NCI-H2081 (cell line): ENCODE results near the gene CFAP61.
"Not testable (repeated sequence)": the region's sequence is repeated elsewhere in the genome, so short reads cannot be mapped to it uniquely, and the experiment has no call there.

Experiments
- DNase-seq, 2 experiments: peaks; one replicate each; lab custom pipeline; 2025; lab: John Stamatoyannopoulos, UW

The CFAP61 gene, protein sequence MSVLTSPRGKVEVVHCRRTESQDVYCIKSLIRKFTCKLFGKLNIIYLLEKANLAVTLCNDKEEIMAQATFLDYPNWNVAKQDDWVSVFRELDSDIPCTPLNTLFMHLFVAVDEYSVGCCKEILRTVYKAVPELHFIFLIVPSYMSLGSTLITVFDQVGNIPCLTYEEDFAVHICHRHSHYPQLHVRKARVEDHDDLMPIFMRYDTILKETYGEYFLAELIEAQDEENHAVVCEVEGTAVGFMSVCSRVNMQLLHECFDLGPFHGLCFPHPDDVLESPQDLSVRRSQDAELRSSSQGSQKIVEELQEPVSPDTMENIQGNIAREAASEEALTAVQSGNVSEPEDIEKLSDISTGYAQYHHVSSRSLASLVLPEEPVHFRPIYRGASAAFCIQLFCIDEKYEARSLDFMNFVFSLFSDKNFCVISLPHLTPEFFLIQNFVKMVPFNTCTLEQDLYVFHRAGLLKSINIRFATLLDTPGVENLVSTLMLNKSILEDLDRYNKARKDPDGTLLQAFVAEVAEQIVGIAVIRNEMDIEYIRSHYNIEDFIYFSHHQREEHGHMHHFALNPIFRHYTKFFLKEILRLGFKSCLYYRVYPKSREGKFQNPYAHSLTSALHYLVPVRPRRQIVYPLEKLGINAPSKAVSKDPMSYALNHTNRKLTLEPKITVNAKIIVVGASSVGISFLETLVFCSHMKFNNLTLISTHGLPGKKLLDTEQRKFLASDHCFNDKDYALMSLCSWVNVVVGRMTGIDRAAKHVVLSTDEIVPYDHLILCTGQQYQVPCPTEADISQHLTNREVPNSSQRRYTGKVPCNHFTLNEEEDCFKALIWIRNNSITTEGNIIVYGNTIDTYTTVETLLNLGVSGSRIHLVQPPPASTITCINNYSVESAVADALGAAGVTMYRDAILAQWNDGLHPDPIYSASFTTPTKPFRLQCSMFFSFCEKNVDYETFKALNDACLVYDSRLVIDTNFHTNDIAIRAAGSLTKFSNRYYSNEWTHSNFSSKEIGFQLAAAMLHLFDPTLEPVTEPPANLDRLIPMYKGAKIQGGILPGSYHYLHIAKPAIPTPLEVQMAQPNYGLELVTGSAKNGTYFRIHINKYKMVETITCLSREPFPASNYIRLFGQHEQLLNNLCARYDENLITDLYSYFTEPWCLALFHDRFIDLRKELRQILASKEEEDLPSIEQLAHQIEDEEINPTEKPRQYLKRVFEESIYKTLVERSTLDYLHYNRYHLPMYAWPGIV

DNA sequence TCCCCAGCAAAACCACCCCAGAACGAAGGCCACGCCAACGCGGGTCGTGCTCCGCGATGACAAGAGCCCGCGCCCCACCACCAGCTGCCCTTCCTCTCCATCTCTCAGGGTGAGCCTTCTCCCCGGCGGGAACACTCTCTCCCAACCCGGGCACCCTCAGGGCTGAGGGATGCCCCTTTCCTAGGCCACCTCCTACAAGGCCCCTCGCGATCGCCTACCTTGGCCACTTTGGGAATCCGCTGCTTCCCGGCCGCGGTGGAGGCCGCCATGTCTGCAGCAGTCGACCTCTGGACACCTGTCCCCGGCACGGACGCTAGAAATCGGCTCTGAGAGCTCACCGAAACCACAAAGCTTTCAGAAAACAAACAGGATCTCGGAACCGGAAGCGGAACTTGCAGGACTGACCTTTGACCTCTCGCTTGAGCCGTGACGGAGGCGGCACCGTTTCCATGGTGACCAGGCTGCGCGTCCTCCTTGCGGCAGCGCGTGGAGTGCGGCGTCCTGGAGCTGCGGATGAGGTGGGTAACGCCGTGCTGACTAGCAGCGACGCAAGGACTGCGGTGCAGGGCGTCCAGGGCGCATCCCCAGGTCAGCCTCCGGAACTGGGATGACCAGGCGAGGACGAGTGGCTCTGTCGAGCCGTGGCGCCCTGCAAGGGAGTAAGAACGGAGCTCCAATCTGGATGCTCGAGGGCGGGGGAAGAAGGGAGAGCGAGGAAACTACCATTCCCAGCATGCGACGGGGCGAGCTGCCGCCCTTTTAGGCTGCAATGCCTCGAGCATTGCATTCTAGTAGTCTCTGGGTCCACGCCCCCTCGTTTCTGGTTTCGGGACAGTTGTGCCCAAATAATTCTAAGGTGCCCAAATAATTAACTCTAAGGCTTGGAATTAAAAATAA is at the start of gene CFAP61, which contains the start of gene CRNKL1:
Gene CFAP61 (plus strand): TSS at position 459 of the 897 bp plus-strand sequence. CDS start 4,122 bp downstream, outside the sequence.
Gene CRNKL1 (minus strand): TSS at position 393 of the 897 bp plus-strand sequence. CDS start 124 bp downstream, at position 269.
- peak; percentile 95 to 96 for DNase-seq

DNA sequence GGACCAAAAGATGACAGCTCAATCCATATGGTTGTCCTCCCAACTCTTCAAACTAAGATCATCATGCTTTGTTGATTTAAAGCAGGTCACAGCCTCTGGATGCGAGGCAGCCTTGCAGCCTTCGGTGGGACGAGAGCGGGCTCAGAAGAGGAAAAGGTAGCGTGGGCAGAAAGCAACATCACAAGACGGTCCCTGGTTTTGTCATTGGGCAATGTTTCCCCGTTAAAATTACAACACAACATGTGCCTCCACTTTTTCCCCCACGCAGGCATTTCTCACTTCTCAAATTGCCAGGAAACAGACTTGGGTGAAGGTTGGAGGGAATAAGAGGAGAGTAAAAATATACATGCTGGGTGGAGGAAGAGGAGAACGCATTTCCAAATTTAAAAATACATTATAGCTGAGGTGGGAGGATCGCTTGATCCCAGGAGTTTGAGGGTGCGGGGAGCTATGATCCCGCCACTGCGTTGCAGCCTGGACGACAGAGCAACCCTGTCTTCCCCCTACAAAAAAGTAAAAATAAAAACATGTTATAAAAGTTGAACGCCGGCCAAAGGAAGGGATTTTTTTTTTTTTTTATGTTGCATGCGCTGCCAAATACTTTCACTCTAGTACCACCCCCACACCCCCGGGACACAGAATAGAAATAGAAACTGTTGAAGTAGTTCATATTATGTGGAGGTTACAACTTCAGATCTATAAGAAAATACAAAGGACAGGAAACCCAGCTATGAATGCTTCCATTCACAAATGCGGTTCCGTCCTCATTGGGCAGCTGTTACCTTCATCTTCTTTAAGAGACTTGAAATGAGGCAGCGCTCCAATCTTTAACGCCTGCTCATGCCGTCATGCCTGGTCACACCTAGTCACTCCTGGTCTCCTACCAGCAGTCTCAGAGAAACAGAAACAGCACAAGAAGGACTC is 49.0 kb upstream of the CFAP61 start:
- no peak for DNase-seq

DNA sequence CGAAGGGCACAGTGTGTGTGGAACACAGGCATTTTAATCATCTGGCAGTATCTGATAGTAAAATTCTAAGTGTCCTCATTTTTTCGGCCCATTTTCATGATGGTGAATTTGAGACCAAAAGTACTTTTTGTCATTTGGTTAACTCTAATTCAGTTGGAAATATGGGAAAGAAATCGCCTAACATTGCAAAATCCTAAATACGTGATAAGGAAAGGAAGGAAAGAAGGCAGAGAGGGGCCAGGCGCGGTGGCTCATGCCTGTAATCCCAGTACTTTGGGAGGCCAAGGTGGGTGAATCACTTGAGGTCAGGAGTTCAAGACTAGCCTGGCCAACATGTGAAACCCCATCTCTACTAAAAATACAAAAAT is 48.4 kb upstream of the CFAP61 start:
- DNase-seq, result not testable (repeated sequence)

DNA sequence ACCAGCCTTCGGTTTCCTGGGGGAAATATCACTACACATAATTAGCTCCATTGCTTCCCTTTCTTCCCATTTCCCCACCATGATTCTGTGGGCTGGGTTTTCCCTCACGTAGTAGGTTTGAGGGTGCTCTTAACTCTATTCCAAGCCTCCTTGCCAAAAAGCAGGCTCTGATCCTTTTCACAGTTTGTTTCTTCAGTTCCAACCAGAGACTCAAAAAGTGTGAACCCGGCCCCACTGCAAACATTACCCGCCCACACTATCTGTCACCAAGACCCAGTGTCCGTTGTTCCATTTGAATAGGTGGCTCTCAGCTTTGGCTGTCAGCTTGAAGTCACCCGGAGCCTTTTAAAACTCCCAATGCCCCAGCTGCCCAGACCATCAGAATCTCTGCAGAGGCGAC is 47.0 kb upstream of the CFAP61 start:
- DNase-seq, result no peak

DNA sequence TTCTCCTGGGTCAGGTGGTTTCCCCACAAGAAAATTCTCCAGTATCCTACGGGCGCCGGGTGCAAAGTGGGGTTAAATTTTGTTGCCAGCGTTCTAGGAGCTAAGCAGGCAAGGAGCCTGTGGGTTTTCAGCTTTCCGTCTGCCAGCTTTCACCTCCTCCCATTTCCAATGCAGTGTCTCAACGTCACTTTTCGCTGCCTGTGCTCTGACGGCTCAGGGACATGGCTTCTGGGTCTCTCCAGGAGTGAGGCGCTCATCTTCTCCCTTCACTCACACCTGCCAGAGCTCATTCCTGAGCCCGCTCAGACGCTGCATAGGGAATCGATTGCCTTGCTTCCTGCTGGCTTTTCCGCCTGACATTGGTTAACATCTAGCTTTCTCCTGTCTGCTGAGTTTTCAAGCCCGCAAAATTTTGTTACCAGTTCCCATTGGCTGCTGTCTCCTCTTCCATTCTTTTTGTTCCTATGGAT is 42.5 kb upstream of the CFAP61 start:
- peak; percentile 34 to 48 for DNase-seq

DNA sequence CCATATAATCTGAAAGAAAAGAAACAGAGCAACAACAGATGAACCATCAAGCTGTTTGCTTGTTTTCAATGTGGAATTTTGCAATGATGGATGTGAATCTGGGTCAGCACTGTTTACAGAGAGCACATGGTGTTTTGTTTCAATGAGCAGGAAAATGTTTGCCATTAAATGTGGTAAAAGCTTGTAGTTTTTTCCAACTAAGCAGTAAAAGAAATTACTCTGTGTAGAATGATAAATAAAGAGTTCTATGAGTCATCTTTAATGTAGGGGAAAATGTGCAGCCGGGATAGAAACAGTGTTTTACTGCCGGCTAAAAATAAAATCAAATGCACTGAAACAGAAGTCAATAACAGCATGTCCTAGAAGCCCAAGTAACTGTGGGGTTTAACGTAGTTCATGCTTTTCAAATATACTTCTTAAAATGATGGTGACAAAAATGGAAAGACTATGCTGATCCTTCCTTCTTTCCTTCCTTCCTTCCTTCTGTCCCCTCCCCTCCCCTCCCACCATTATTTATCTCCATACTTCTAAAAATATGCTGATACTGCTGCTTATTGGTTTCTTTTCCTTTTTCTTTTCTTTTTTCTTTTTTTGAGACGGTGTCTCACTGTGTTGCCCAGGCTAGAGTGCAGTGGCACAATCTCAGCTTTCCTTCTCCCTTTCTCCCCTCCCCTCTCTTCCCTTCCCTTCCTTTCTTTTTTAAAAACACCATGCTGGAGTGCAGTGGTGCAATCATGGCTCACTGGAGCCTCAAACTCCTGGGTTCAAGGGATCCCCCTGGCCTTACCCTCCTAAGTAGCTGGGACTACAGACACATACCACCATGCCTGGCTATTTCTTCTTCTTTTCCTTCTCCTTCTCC is 41.5 kb upstream of the CFAP61 start:
- DNase-seq, result peak; percentile 27 to 78

DNA sequence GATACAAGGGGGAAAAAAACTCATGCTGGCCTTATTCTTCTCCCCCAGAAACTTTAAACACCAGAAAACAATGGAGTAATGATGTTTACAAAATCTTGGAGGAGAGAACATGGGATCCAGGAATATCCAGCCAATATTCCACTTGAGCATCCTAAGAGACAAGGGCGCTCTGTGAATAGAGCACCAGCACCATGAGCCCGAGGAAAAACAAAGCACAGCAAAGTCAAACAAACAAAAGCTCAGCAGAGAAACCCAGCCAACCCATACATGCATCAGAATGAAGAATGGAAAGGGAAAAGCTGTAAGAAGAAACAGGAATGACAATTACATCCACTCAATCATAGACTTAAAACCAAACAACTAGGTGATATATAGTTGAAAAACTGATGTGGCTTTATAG is 39.8 kb upstream of the CFAP61 start:
- no peak for DNase-seq

DNA sequence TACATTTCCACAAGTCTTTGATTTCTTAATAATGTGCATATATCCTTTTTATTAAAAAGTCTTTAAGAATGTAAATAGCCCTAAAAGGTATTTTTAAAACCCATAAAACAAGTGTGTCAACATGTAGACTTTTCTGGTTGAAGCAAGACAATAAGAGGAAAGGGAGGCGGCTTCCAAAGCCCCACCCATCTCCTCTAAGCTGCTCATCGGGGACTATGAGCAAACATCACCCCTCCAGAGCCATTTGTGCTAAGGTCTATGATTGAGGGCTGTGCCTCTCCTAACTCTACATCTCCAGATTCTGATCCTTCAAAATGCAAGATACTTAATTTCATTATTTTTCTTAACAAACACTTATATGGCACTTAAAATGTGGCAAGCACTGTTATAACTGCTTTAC is 37.7 kb upstream of the CFAP61 start:
- no peak for DNase-seq

DNA sequence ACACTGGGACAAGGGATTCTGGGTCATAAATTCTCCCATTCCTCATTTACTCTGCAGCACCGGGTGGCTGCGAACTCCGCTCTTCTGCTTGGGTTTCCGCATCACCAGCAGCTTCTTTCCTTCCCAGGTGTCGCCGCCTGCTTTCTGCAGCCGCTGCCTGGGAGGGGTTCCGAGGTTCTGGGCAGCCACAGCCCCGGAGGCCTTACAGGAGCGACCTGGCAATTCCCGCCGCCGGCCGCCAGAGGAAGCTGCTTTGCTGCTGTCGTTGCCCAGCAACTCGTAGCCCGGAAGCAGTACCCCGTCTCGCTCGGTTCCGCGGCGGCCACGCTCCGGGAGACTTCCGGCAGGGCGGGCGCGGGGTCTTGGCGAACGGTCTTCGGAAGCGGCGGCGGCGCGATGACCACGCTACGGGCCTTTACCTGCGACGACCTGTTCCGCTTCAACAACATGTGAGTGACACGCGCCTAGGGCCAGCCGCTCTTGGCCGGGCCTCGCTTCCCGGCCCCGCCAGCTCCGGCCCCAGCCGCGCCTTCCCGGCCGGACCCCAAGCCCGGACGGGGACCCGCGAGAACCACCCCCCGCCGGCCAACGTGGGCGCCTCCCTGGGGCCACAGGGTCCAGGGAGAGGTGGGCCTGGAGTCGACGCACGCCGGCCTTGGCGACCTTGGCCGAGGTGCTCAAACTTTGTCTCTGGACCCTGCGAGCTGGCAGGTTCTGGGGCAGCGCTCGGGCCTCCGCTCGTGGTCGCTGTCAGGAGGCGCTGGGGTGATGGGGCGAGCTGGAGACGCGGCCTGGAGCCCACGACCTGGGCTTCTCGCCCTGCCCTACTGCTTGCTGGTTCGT is 35.1 kb upstream of the CFAP61 start, which contains the start of gene NAA20:
Gene NAA20 (plus strand): TSS at position 362 of the 843 bp plus-strand sequence. CDS start 35 bp downstream, at position 397.
- peak; percentile 93 to 96 for DNase-seq

DNA sequence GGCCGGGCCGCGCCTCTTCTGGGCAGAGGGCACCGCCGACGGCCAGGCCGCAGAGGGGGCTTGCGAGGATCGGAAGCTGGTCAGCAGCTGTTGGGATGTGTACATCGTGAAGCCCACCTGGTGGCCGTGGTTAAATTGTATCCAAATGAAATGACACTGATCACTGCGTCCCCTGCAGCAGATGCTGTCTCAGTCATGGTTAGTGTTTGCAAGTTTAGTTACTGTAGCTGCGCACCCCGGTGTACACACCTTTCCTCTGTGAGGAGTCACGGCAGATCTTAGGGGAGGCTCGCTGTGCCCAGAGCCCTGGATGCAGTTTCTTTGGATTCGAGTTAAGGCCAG is 34.5 kb upstream of the CFAP61 start:
- DNase-seq, result no peak

DNA sequence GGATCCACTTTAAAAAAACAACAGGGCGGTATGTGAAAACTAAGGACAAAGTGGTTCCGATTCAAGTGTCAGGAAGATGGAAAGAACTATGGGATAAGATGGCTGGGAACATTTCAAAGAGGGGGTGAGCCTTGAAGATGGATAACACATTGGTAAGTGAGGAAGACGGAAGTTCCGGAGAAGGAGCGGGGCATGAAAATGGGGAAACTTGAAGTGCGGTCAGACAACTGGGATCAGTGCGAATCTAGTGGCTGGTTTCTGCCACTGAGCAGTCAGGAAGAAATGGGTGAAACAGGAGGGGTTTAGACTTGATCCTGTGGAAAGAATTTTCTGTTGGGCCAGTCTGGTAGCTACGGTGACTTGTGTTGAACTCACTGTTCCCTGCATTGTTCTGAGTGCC is 34.0 kb upstream of the CFAP61 start:
- DNase-seq, result no peak

DNA sequence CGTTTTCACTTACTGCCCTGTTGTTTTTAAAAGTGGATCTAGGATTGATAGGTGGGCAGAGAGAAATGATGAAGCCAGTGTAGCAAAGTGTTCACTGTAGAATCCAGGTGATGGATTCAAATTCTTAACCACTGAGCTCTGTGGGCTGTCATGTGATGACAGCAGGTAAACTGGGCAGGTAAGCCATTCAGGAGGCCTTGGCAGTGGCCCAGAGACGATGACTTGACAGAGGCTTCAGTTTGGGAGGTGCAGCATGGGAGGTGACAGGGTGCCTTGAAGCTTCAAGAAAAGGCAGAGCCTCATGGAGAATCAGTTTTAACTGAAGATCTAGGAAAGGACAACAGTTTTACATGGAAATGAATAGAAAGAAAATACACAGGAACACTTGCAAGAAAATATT is 33.2 kb upstream of the CFAP61 start:
- peak in 1 of 2 experiments; percentile 32 for DNase-seq

DNA sequence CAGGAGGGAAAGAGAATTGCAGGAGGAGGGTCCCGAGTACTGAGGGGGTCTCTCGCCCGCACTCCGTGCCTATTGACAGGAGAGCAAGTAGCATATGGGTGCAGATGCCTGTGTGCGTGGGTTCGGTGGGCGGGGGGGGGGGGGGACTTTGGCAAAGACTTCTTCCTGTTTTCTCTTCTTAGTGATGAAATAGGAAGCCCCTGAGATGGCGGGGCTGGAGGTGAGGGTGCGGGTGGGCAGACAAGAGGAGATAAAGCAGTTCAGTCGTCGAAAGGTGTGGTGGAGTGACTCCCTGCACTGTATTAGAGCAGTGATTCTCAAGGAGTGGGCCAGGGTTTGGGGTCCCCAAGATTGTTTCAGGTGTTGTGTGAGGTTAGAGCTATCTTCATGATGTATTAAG is 31.4 kb upstream of the CFAP61 start:
- no peak for DNase-seq

DNA sequence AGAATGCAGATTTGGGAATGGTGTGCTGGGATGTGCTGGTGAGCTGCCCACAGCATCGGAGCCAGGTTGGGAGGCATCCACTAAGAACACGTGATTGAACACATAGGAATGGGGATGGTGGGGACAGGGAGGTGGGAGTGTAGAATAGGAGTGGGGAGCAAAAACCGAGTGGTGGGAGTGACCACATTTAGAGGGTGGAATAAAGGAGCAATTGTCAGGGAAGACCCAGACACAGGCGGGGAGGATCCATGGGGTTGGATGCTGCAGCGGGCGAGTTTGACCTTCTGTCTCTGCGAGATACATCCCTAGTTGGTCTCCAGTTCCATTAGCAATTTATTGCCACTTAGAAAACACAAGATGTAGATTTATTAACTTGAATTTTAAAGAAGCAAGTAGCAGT is 30.5 kb upstream of the CFAP61 start:
- no peak for DNase-seq

DNA sequence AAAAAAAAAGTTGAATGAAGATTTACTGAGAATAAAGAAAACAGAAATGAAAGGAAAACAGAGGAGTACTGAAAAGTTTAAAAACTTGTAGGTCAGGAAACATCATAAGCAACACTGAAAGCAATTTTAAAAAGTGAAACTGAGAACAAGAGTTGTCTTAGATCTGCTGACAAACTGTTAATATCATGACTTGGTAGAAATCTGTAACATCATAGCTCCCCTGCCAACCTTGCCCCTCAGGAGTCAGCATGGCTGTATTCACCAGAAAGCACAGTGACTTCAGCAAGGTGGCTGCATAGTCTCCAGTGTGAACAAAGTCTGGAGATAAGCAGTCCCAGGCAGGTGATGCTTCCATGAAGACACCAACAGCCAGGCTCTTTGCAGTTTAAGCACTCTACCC is 29.8 kb upstream of the CFAP61 start:
- no peak for DNase-seq

DNA sequence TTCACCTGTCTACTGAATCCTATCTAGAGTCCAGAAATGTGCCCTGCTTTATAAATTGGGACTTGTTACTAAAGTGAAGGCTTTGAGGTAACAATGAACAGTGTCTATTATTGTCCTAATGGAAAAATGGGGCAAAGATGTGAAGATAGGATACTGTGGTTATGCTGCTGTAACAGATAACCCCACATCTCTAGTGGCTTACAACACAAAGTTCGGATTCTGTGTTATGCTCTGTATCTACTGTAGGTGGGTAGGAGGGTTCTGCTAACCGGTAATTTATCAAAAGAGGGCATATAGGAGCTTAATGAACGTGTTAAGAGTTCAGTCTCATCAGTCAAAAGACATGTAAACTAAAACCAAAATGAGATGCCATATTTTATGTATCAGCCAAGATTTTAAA is 28.9 kb upstream of the CFAP61 start:
- DNase-seq, result no peak

DNA sequence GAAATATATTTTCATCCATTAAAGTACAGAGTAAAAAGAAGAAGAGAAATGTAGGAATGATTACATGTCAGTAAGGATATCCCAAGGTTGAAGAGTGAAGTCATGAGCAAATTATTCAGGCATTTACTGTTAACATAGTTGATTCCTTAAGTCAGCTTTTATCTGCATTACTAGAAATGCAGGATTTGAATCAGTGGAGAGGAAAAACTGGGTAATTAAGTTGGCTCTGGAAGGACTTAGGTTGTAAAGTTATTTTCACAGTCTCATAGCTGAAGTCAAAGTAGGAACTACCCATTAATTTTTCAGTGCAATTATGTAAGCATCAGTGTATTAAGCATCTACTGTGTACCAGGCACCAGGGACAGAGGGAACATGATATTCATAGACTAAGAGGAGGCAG is 27.4 kb upstream of the CFAP61 start:
- no peak for DNase-seq

DNA sequence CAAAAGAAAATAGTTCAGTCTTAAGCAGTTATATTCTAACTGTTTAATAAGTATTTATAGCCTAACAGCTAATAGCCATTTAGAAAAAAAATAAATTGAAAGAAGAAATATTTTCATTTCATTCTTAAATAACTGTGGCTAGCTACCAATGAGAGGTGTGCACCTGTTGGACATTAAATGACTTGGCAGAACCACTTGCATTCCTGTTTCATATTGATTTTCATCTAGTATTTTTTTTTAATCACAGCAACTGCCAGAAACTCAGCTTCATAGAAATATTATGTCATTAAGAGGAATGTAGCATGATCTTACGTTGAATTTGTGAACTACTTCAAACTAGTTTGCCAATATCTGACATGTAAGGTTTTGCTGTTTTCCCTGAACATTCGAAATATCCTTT is 25.0 kb upstream of the CFAP61 start:
- DNase-seq, result no peak
